Upper lobe of left lung (tissue), 4 donors: ENCODE data around the gene PDGFRB.

Source experiments
- CTCF ChIP-seq, 6 experiments: fragments of 450-650 bp in 4 of 6; fragments of 200-600 bp in 2 of 6; sonication (generic) in 2 of 6; IDR thresholded peaks; one replicate each; pipeline ENCODE4 v1.5.1; 2016 to 2019; ENCODE audit warnings: antibody characterized with exemption in 6 of 6
- POLR2A ChIP-seq, 4 donors: fragments of 450-650 bp; IDR thresholded peaks; one replicate each; pipeline ENCODE4 v1.5.1; 2016 to 2017; ENCODE audit warnings: antibody characterized with exemption in 4 of 4, mild to moderate bottlenecking in 2 of 4

DNA sequence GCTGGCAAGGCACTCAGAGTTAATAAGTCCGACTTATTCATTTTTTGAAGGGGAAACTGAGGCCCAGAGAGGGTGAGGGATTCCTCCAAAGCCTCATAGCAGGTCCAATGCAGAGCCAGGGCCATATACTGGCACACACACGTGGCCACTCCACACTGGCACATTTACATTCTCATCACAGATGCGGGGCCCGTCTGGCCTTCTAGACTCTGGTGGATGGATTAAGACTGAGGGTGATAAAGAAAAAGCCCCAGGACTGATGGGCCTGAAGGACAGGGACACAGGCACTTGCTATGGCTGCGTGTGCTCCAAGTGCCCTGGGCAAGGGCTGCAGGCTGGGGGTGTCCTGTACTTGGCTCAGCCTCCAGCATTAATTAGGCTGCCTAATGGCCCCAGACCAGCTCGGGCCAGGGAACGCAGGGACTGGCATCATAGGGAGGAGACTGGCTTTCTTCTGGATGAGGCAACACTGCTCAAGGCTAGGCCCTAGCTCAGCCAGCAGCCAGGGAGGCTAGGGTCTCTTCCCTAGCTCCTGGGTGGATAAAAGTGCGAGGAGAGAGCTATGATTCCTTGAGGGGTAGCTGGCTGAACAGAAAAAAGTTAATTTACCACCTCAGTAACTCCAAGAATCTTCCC is 40.8 kb downstream of the PDGFRB start:
- TF ChIP-seq CTCF (IDR thresholded peaks at IDR 0.05) (no peak), POLR2A (IDR thresholded peaks at IDR 0.05) (no peak)
